OCI-M2 (cell line): ENCODE results near the gene EDEM2.
"Not testable (repeated sequence)": the region's sequence is repeated elsewhere in the genome, so short reads cannot be mapped to it uniquely, and the experiment has no call there.

ENCODE experiments used
- DNase-seq: peaks from one replicate; lab custom pipeline; 2025; ENCODE audit not compliant: unreplicated experiment; lab: John Stamatoyannopoulos, UW

EDEM2 gene, protein sequence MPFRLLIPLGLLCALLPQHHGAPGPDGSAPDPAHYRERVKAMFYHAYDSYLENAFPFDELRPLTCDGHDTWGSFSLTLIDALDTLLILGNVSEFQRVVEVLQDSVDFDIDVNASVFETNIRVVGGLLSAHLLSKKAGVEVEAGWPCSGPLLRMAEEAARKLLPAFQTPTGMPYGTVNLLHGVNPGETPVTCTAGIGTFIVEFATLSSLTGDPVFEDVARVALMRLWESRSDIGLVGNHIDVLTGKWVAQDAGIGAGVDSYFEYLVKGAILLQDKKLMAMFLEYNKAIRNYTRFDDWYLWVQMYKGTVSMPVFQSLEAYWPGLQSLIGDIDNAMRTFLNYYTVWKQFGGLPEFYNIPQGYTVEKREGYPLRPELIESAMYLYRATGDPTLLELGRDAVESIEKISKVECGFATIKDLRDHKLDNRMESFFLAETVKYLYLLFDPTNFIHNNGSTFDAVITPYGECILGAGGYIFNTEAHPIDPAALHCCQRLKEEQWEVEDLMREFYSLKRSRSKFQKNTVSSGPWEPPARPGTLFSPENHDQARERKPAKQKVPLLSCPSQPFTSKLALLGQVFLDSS

DNA sequence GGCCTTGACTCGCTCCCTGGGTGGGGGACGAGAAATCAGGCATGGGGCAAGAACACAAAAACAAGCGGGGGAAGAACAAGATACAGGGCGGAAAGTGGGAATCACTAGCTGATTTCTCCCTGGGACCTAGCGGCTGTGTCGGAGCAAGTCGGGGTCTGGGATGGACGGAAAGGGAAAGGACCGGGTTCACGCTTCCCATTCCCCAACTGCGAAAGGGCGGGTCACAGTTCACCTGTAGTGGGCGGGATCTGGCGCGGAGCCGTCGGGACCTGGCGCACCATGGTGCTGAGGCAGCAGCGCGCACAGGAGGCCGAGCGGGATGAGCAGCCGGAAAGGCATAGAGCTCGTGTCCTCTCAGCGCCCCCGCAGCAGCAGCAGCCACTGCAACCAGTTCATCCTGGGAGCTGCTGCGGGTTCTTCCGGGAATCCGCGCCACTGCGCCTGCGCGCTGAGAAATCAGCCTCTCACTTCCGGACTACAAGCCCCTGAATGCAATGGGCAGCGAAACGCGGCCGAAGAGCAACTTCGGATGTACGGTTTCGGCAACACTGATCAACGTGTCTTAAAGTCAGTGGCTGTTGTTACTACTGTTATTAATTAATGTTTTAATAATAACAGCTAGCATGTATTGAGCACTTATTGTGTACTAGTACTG lies at the start of gene EDEM2:
Gene EDEM2, minus strand, starts transcription at position 417 of the 655 bp plus-strand sequence. Its CDS starts 78 bp downstream, at position 339.
- DNase-seq = peak; percentile 85

DNA sequence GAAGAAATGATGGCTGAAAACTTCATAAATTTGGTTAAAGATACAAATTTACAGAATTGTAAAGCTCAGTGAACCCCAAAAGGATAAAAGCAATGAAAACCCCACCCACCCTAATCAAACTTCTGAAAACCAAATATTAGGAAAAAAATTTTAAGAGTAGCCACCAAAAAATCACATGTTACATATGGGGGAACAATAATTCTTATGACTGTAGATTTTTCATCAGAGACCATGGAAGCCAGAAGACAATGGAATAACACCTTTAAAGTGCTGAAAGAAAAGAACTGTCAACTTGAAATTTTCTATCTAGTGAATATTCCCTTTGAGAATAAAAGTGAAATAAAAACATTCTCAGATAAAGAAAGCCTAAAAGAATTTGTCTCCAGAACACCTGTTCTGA lies 49.2 kb upstream of the EDEM2 start:
- DNase-seq = no peak

DNA sequence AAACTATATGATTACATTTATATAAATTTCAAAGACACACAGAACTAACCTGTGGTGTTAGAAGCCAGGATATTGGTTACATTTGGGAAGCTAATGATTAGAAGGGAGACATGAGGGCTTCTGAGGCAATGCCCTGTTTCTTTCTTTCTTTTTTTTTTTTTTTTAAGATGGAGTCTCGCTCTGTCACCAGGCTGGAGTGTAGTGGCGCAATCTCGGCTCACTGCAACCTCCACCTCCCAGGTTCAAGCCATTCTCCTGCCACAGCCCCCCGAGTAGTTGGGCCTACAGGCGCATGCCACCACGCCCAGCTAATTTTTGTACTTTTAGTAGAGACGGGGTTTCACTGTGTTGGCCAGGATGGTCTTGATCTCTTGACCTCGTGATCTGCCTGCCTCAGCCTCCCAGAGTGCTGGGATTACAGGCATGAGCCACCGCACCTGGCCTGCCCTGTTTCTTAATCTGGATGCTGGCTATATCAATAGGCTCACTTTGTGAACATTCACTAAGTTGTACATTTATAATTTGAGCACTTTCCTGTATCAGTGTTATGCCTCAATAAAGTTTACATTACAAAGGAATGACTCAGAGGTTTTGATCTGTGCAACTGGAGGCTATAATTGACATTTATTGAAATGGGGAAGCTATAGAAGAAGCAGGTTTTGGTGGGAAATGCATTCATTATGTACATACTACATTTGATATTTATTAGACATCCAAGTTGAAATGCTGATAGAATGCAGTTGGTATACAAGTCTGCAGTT lies 46.1 kb upstream of the EDEM2 start:
- DNase-seq = not testable (repeated sequence)

DNA sequence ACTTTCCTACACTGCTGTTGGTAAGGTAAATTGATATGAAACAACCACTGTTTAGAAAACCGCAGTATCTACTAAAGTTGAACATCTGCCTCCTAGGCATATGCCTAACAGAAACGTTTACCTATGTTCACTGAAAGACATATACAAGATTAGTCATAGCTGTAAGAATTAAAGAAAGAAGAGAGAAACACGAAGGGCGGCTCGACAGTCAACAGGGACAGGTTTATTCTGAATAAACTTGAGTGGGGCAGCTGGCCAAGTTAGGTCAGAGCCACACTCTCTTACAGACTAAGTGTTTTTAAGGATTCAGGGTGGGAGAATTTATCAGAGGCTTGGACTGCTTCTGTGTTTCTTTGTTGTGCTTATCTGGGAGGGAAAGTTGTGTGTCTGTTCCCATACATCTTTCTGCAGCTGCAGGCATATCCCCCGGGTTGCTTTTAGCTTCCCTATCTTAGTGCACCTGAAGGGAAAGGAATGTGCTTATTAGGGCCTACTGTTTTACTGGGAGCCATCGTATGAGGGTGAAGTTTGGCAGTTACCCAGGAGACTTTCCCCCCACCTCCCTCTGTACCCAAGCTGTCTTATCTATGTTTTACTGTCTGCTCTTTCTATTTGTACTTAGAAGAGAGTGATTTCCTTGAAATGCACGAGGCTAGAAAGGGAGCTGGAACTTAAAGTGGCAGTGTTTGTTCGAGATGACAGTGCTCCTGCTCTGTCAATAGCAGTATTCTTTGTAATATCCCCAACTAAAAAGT lies 45.2 kb upstream of the EDEM2 start:
- peak; percentile 61 for DNase-seq

DNA sequence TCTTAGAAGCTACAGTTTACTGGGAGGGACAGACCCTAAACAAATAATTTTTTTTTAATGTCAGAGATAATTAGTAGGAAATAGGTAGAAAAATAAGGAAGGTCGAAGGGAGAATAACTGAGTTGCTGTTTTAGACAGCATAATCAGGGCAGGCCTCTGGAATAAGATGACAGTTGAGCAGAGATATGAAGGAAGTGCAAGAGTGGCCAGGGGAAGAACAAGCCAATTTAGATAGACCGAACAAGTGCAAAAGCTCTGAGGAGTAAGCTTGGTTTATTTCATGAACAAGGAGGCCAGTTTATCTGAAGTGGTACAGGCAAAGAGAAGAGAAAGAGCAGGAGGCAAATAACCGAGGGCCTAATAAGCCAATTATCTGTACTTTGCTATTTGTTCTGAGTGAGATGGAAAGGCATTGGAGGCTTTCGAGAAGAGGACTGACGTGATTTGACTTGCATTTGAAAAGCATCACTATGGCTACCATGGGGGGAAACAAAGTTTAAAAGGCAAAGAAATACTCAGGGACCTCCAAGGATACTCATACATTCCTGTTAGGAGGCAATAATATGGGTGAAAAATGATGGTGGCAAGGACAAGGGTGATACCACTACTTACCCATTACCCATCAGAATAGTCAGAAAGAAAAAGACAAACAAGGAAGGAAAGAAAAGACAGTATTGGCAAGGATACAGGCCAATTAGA lies 44.4 kb upstream of the EDEM2 start:
- DNase-seq = no peak

DNA sequence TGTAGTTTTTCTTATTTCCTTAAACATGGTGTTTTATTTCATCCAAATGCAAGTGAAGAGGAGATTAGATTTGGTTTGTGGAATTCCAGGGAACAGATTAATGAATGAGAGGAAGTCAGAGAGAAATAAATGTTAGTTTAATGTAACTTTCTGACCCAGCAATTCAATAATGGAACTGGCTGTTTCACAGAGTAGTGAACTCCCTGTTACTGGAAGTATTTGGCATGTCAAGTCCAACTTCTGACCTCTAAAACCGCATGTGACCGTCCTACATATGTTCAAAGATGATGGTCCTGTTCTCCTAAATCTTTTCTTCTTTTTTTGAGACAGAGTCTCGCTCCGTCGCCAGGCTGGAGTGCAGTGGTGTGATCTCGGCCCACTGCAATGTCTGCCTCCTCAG lies 43.4 kb upstream of the EDEM2 start:
- no peak for DNase-seq

DNA sequence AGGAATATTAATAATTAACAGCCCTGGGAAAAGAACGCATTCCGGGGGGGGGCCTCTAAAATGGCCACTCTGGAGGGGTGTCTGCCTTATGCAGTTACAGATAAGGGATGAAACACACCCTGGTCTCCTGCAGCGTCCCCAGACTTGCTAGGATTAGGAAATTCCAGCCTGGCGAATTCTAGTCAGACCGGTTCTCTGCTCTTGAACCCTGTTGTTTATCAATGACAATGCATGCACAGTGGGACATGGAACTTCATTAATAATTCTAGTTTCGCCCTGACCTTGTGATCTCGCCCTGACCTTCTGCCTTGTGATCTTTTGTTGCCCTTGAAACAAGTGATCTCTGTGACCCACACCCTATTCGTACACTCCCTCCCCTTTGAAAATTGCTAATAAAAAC lies 42.1 kb upstream of the EDEM2 start:
- not testable (repeated sequence) for DNase-seq

DNA sequence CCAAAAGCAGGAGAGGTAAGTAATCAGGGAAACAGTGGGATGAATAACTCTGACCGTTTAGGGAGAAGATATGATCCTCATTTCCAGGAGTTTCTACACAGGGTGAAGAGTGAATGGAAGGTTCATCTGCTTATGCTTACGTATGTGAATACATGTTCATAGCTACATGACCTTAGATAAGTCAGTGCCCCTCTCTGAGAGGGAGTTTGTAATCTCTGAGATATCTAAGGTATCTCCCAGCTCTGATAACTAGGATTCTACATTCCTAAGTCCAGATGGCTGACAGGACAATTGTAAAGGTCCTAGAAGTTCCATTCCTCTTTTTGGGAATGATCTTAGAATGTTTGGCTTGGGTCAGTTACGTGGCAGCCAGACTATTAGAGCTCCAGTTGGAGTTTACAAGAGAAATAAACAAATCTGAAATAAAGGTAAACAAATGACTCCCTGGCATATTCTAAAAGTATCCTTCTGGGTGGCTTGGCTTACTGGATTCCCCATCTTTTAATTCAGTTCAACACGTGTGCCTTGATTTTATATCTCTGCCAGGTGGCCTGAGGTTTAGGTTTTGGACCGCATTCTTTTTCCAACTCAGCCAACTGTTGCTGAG lies 40.6 kb upstream of the EDEM2 start:
- DNase-seq = no peak

DNA sequence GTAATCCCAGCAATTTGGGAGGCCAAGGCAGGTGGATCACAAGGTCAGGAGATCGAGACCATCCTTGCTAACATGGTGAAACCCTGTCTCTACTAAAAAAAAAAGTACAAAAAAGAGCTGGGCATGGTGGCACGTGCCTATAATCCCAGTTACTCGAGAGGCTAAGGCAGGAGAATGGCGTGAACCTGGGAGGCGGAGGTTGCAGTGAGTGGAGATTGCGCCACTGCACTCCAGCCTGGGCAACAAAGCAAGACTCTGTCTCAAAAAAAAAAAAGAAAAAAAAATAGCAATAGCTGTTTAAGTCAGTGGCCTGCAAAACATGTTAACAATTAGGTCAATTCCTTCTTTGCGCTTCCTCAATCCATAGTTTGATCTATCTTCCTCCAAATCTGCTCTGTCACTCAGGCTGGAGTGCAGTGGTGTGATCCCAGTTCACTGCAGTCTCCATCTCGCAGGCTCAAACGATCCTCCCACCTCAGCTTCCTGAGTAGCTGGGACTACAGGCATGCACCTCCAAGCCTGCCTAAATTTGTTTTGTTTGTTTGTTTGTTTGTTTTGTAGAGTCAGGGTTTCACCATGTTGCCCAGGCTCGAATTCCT lies 39.7 kb upstream of the EDEM2 start:
- DNase-seq = not testable (repeated sequence)

DNA sequence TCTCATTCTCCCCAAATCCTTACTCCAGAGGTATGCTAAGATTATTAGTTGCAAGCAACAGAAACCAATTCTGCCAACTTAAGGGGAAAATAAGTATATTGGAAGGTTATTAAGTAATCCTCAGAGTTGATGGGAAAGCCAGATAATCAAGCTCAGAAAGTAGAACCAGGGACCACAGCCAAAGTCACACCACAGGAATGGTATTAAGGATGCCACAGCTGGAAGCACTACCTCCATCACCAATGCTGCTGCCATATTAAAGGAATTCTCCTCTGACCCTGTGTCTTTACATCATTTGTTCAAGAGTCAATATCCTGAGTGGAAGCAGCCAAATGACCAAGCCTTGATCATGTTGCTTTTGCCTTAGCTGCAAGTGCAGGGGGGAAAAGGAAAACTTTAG lies 34.6 kb upstream of the EDEM2 start:
- DNase-seq = no peak

DNA sequence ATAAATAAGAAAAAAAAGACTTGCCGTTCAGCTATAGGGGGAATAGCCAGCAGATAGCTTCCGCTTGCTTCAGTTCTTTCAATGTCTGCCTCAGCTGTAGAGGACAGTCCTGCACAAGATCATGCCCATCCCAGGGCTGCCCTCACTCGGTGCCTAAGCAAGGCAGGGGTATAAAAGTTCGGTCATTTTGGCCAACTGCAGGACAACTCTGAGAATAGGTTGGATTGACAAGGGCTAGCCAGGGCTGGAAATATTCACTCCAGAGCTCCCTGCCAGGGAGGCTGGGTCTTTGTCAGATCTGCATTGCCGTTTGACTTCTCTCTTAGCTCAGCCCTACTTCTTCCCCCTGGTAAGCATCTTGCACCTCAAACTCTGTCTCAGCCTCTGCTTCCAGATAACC lies 33.1 kb upstream of the EDEM2 start:
- no peak for DNase-seq

DNA sequence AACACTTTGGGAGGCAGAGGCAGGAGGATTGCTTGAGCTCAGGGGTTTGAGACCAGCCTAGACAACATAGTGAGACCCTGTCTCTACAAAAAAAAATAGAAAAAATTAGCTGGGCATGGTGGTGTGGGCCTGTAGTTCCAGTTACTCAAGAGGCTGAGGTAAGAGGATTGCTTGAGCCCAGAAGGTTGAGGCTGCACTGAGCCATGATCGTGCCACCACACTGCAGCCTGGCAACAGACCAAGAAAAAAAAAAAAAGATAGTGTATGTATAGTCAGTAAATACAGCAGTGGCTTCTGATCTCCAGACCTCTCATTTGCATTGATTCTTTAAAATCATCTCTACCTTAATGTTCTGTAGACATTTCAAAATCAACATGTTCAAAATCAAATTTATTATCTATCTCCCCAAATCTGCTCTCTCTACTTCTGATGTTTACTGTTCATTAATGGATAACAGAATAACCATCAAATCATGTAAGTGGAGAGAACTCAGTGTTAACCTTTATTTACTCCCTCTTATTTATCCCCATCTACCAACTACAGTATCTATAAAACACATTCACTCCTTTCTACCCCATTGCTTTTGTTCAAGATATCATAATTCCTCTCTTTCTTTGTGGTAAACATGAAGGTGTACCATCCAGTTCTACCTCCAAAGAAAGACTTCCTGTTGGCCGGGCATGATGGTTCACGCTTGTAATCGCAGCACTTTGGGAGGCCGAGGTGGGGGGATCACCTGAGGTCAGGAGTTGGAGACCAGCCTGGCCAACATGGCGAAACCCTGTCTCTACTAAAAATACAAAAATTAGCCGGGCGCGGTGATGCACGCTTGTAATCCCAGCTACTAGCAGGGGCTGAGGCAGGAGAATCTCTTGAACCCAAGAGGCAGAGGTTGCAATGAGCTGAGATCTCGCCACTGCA lies 32.4 kb upstream of the EDEM2 start:
- DNase-seq = no peak

DNA sequence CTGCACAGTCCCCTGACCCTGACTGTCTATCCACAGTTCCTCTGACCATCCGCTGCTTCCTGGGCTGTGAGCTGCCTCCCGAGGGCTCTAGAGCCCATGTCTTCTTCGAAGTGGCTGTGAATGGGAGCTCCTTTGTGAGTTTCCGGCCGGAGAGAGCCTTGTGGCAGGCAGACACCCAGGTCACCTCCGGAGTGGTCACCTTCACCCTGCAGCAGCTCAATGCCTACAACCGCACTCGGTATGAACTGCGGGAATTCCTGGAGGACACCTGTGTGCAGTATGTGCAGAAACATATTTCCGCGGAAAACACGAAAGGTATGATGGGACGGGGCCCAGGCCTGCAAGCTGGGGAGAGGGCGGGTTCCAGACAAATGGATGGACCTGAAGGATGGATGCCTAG lies 29.0 kb upstream of the EDEM2 start:
- DNase-seq = no peak

DNA sequence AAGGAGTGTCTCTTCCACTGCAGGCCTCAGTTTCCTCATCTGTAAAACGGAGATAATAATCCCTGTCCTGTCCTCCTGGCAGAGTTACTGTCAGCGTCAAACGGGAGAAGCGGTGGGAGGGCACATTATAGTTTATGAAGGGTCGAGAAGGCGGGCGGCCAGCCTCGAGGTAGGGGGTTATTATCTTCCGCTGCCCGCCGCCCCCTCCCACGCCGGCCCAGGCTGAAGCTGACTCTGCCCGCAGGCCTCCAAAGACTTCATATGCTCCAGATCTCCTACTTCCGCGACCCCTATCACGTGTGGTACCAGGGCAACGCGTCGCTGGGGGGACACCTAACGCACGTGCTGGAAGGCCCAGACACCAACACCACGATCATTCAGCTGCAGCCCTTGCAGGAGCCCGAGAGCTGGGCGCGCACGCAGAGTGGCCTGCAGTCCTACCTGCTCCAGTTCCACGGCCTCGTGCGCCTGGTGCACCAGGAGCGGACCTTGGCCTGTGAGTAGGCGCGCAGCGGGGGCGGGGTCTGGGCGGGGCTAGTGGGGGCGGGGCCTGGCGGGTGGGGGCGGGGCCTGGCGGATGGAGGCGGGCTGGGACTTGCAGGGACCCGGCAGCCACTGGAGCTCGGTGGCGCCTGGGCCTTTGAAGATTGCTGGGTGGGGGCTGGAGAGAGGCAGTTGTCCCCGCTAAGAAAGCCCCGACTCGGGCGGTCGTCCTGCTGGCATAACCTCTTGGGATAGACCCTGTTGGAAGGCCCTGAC lies 27.5 kb upstream of the EDEM2 start:
- DNase-seq = no peak

DNA sequence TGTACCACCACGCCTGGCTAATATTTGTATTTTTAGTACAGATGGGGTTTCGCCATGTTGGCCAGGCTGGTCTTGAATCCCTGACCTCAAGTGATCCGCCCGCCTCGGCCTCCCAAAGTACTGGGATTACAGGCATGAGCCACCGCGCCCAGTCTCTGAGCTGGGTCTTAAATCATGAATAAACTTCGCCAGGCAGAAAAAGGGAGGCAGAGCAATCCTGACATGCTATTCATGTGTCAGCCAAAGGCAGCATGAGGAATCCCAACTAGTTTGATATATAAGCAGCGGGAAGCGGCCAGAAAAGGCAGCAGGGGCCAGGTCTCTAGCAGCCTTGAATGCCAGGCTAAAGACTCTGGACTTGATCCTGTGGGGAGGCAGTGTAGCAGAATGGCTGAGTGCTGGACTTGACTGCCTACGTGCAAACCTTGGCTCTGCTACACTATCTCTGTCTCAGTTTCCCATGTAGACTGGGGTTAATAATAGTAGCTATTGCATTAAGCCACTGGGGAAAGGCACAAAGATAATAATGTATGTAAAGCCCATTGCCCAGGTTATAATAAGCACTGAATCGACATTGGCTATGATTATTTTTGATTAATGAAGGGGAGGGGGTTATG lies 26.5 kb upstream of the EDEM2 start:
- DNase-seq = no peak

DNA sequence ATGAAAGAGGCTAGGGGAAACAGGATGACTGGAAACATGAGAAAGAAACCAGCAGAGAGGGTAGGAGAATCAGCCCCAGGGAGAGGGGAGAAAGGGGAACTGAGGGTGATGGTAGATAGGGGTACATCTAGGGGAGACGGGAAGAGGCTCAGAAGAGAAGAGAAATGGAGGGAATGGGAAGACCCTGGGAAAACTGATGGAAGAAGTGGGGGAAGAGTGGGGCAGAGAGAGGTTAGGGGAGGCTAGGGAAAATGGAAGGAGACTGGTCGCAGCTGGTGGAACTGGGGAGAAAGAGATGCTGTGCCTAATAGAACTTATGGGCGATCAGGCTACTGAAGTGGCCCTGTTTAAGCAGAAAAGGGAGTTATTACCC lies 25.3 kb upstream of the EDEM2 start:
- DNase-seq = no peak

DNA sequence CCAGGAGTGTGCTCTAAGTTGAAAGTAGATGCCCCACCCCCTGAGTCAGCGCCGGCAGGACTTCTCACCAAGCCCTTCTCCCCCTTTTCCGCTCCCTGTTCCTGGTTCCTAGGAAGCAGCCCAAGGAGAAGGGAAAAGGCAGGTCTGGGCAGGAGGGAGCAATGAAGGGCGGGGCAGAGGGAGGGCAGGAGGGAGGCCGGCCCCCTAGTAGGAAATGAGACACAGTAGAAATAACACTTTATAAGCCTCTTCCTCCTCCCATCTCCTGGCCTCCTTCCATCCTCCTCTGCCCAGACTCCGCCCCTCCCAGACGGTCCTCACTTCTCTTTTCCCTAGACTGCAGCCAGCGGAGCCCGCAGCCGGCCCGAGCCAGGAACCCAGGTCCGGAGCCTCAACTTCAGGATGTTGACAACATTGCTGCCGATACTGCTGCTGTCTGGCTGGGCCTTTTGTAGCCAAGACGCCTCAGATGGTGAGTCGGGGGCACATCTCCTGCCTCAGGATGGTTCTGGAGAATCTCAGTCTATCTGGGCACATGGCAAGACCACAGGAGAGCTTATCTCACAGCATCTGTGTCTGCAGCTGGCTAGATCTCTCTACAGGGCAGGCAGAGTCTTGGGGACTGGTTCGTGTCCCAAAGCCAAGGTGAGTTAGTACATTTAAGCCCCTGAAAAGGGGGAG lies 24.8 kb upstream of the EDEM2 start, which contains the start of gene PROCR:
Gene PROCR, plus strand, starts transcription at position 320 of the 681 bp plus-strand sequence. Its CDS starts 83 bp downstream, at position 403.
- no peak for DNase-seq
